ENCODE results near the gene COL12A1.

- TF ChIP-seq POLR2AphosphoS5 (IDR thresholded peaks at IDR 0.05; ENCODE audit: insufficient read depth, low read depth, low read length) (no peak), POLR2A (IDR thresholded peaks at IDR 0.05; ENCODE audit: low read depth, low read length) (no peak), JUN (IDR thresholded peaks at IDR 0.05; ENCODE audit: borderline replicate concordance, insufficient read depth, insufficient read length, low read depth) (no peak), CTCF (IDR thresholded peaks at IDR 0.05; ENCODE audit: extremely low read depth in 1 of 2, insufficient read depth in 1 of 2, low read depth in 1 of 2, low read length in 2 of 2) (no peak), EZH2 (IDR thresholded peaks at IDR 0.05; ENCODE audit: borderline replicate concordance, low read depth, low read length, severe bottlenecking) (no peak), FOS (IDR thresholded peaks at IDR 0.05; ENCODE audit: borderline replicate concordance, insufficient read depth, low read length) (no peak)
These were observed 49.5 kb downstream of the COL12A1 start for GRCh38 chr6:75156186-75156878.

Data from endothelial cell of umbilical vein (primary cell).